Lower leg skin (tissue), 4 donors: ENCODE data around the gene TSHZ2. TPM values are rescaled to one million over a fixed set of nuclear protein-coding genes. Genes with fewer than 3 reads are reported as not detected.

Experiments
- DNase-seq, 2 donors: peaks; one replicate each; pipeline ENCODE4 v3.0.0-alpha.2; 2019; ENCODE audit warnings: low spot score in 2 of 2
- H3K4me3 ChIP-seq: fragments of 200-600 bp; sonication (generic); 2 replicates; pipeline ENCODE4 v1.5.1; 2017; ENCODE audit warnings: mild to moderate bottlenecking, low read depth; ENCODE audit not compliant: poor library complexity, severe bottlenecking
- POLR2A ChIP-seq, 2 donors: fragments of 450-650 bp; IDR thresholded peaks; one replicate each; pipeline ENCODE4 v1.6.1; 2016 to 2017; ENCODE audit warnings: antibody characterized with exemption in 2 of 2, mild to moderate bottlenecking in 1 of 2, moderate library complexity in 1 of 2
- WGBS, 2 donors: methylation state at CpG; one replicate each; pipeline ENCODE4 v1.1.5; 2018; 5-methylcytosine and 5-hydroxymethylcytosine counted together
- intact Hi-C: fragments of 100-400 bp; cut with DNase I; formaldehyde crosslinking; loops from one replicate; pipeline ENCODE4 v1.15.0; 2023; ENCODE audit warnings: low total_unique reads
- total RNA-seq, 4 donors: library from RNA; depleted of rRNA; stranded (reverse); fragments of >200 nt; gene quantifications; one replicate each; pipeline ENCODE4 v1.1.0, GENCODE V29; 2016
- TF ChIP-seq, protein P1 (sequence below), 3 donors: fragments of 450-650 bp; IDR thresholded peaks; one replicate each; pipeline ENCODE4 v1.5.1; 2016; ENCODE audit warnings: antibody characterized with exemption in 3 of 3, mild to moderate bottlenecking in 3 of 3, moderate library complexity in 2 of 3

Gene TSHZ2
- total RNA-seq, 4 donors from 2014 or later, result 8.1 to 25.7 (median 10.5) TPM

DNA sequence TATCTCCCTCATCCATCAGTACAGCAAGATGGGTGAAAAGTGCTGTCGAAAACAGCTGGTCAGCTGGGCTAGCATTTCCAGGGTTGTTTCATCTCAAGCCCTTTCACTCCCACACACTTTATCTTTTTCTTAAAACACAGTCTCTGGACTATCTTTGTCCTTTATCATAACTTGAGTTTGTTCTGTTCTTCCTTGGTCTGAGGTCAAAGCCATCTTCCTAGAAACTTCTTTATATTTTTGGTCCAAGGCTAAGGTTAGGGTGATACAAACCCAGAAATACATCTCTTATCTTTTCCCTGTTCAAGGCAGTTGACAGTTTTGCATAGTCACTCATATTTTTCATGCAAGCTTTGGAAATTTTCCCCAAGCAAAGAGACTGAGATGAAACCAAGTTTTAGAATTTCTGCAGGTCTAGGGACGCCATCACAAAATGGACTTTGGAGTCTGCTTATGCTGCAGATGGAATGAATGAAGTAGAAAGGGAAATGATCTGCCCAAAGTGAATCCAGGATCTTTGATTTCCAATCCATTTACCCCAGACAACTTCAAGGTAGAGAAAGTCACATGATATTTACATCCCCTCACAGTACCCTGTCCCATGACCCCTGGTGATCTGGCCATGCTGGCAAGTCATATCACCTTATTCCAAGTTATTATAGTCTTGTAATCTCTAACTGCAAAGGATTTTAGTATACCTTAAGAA, 324.4 kb downstream of the TSHZ2 start:
- intact Hi-C loops, result no loop called here
- WGBS, 2 donors, result 90 to 98% methylated on average over 2 of the region's 2 CpGs
- DNase-seq, result no peak
- H3K4me3 ChIP-seq, result no peak overlapping the region
- TF ChIP-seq, protein P1, sequence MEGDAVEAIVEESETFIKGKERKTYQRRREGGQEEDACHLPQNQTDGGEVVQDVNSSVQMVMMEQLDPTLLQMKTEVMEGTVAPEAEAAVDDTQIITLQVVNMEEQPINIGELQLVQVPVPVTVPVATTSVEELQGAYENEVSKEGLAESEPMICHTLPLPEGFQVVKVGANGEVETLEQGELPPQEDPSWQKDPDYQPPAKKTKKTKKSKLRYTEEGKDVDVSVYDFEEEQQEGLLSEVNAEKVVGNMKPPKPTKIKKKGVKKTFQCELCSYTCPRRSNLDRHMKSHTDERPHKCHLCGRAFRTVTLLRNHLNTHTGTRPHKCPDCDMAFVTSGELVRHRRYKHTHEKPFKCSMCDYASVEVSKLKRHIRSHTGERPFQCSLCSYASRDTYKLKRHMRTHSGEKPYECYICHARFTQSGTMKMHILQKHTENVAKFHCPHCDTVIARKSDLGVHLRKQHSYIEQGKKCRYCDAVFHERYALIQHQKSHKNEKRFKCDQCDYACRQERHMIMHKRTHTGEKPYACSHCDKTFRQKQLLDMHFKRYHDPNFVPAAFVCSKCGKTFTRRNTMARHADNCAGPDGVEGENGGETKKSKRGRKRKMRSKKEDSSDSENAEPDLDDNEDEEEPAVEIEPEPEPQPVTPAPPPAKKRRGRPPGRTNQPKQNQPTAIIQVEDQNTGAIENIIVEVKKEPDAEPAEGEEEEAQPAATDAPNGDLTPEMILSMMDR (IDR thresholded peaks at IDR 0.05), result no peak
- no peak for TF ChIP-seq POLR2A (IDR thresholded peaks at IDR 0.05)

DNA sequence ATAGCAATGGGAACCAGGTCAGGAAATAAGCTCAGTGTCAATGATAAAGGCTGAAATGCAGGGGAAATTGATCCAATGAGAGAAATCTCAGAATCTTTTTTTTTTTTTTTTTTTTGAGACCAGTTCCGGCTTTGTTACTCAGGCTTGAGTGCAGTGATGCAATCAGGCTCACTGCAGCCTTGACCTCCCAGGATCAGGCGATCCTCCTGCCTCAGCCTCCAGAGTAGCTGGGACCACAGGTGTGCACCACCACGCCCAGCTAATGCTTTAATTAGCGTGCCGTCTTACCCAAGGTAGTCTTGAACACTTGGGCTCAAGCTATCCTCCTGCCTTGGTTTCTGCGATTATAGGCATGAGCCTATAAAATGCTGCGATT, 325.0 kb downstream of the TSHZ2 start:
- no peak for TF ChIP-seq POLR2A (IDR thresholded peaks at IDR 0.05)
- TF ChIP-seq, protein P1 (IDR thresholded peaks at IDR 0.05), result no peak
- H3K4me3 ChIP-seq, result no peak overlapping the region
- 94 to 97% methylated on average over 7 of the region's 7 CpGs for WGBS, 2 donors
- DNase-seq, result no peak
- intact Hi-C loops, result no loop called here

DNA sequence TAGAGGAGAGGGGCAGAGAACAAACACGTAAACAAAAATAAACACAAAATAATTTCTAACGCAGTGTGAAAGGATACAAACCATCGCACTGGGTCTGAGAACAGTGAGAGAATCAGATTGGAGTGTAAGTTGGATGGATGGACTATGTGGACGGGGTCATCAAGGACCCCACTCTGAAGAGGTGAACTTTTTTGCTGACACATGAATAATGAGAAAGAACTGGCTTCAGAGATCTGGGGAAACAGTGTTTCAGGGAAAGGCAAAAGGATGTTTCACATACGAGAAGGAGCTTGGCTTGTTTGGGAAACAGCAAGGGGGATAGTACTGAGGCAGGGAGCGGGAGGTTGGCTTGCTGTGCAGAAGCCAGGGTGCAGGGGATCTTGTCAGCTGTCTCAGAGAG, 326.1 kb downstream of the TSHZ2 start:
- no peak for DNase-seq
- TF ChIP-seq, protein P1 (IDR thresholded peaks at IDR 0.05), result no peak
- TF ChIP-seq POLR2A (IDR thresholded peaks at IDR 0.05), result no peak
- 93 to 94% methylated on average over 6 of the region's 6 CpGs for WGBS, 2 donors
- intact Hi-C loops, result no loop called here
- no peak overlapping the region for H3K4me3 ChIP-seq

DNA sequence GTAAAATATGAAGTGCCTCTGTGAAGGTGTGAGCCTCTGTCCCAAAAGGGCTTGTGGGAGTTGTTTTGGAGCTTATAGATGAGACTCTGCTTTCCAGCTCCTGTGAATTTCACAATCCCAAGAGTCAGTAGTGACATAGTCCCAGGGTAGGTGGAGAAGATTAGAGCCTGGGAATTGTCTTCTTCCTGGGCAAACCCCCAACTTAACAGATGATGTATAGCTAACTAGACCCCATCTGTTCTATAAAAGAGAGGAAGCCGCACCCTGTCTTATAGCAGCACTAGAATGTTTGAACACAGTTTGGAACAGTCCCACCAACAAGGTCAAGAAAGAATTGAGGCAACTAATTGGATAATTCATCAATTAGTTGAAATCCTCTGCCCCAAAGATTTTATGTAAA, 326.8 kb downstream of the TSHZ2 start:
- intact Hi-C loops, result no loop called here
- no peak overlapping the region for H3K4me3 ChIP-seq
- no peak for TF ChIP-seq POLR2A (IDR thresholded peaks at IDR 0.05)
- TF ChIP-seq, protein P1 (IDR thresholded peaks at IDR 0.05), result no peak
- 86 to 94% methylated on average over 1 of the region's 1 CpG for WGBS, 2 donors
- DNase-seq, result no peak

DNA sequence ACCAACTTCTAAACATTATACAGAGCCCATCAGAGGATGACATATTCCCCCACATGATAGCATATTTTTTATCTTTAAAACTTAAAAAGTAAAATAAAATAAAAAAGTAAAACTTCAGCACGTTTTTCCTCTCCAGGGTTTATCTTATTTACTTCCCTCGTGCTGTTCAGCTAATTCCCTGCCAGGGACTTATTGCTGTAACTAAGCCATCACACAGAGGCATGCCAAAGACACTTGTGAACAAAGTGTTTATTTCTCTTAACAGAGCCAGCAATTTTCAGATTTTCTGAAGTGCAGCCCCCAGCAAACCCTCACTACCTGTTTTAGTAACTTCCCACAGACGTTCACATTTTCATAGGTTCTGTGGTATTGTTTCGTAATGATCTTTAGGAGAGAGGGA, 327.7 kb downstream of the TSHZ2 start:
- 33 to 47% methylated on average over 4 of the region's 4 CpGs for WGBS, 2 donors
- intact Hi-C loops, result no loop called here
- no peak overlapping the region for H3K4me3 ChIP-seq
- TF ChIP-seq, protein P1 (IDR thresholded peaks at IDR 0.05), result no peak
- TF ChIP-seq POLR2A (IDR thresholded peaks at IDR 0.05), result no peak
- no peak for DNase-seq

DNA sequence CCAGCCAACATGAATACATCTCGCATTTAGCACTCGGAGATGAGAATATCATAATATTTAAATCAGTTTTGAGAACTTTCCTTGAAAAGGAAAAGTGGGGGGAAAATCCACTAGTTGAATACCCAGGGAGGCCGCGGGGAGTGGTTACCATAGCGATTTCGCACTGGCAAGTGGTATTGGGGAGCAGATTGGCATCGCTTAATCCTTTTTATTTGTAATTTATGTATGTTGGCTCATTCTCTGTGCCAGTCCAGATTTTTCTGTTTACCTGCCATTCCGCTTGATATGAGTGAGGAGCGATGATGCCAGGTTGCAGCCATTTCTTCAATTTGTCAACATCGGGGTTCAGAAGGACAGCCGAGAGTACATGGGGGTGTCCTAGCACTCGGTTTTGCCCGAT, 329.7 kb downstream of the TSHZ2 start:
- WGBS, 2 donors, result 95 to 96% methylated on average over 13 of the region's 13 CpGs
- DNase-seq, result no peak
- H3K4me3 ChIP-seq, result no peak overlapping the region
- intact Hi-C loops, result no loop called here
- TF ChIP-seq, protein P1 (IDR thresholded peaks at IDR 0.05), result no peak
- no peak for TF ChIP-seq POLR2A (IDR thresholded peaks at IDR 0.05)
